H1 (cell line): ENCODE results near the gene ARMC5. TPM values are rescaled to one million over a fixed set of nuclear protein-coding genes. Genes with fewer than 3 reads are reported as not detected.

ENCODE experiments used
- CTCF ChIA-PET: fragments of 300-600 bp; sonication (Branson Sonifier 250); formaldehyde crosslinking; loops from one replicate; lab custom pipeline; 2021; ENCODE audit not compliant: partially characterized antibody; lab: Charles Lee
- POLR2A ChIA-PET: fragments of 300-600 bp; sonication (Branson Sonifier 250); formaldehyde crosslinking; loops from one replicate; lab custom pipeline; 2021; ENCODE audit warnings: inconsistent platforms; ENCODE audit not compliant: partially characterized antibody; lab: Charles Lee
- DNase-seq, 2 experiments: peaks; one replicate each; pipeline versions ENCODE4 v3.0.0 to v3.0.0-alpha.2; 2010 to 2022; ENCODE audit warnings: low spot score in 2 of 2, low read depth in 1 of 2, mixed read lengths in 1 of 2
- FAIRE-seq: peaks from 2 replicates; lab custom pipeline; 2011; peaks lifted over from hg19 to GRCh38; lab: Jason Lieb, UNC
- H2AFZ ChIP-seq: 2 replicates; pipeline ENCODE4 v1.8.1; 2012; ENCODE audit warnings: low read length, inconsistent platforms
- H2AK5ac ChIP-seq: 2 replicates; pipeline ENCODE4 v1.6.1; 2013; ENCODE audit warnings: low read depth, low read length
- H2BK120ac ChIP-seq: replicated peaks from 2 replicates; pipeline ENCODE3; 2013; ENCODE audit warnings: low read depth, low read length, inconsistent platforms
- H2BK12ac ChIP-seq: 2 replicates; pipeline ENCODE4 v1.6.1; 2013; ENCODE audit warnings: low read depth, low read length
- H2BK15ac ChIP-seq: 2 replicates; pipeline ENCODE4 v1.6.1; 2013; ENCODE audit warnings: low read length
- H2BK20ac ChIP-seq: 2 replicates; pipeline ENCODE4 v1.6.1; 2013; ENCODE audit warnings: low read length
- H2BK5ac ChIP-seq: 2 replicates; pipeline ENCODE4 v1.6.1; 2013; ENCODE audit warnings: low read depth, low read length
- H3K14ac ChIP-seq: 2 replicates; pipeline ENCODE4 v1.6.1; 2013; ENCODE audit warnings: inconsistent platforms; ENCODE audit not compliant: insufficient read length
- H3K18ac ChIP-seq: 2 replicates; pipeline ENCODE4 v1.6.1; 2013; ENCODE audit warnings: low read length; ENCODE audit errors: extremely low read depth
- H3K23ac ChIP-seq: 2 replicates; pipeline ENCODE4 v1.6.1; 2013; ENCODE audit warnings: inconsistent platforms; ENCODE audit not compliant: insufficient read length
- H3K23me2 ChIP-seq: 2 replicates; pipeline ENCODE4 v1.6.1; 2013; ENCODE audit warnings: low read depth, low read length
- H3K27ac ChIP-seq: 2 replicates; pipeline ENCODE4 v1.6.1; 2011; ENCODE audit warnings: low read depth, low read length, inconsistent platforms
- H3K27me3 ChIP-seq, 4 experiments: replicated peaks in 1 of 4; 1 replicate in 1 of 4; 2 replicates in 3 of 4; pipeline versions ENCODE4 v1.6.1 to v1.8.1; 2011 to 2013; ENCODE audit warnings: low read length in 3 of 4, mild to moderate bottlenecking in 3 of 4, inconsistent platforms in 2 of 4, mixed read lengths in 2 of 4, moderate library complexity in 1 of 4; ENCODE audit not compliant: control insufficient read depth in 3 of 4, insufficient read depth in 3 of 4; ENCODE audit errors: extremely low read depth in 1 of 4
- H3K36me3 ChIP-seq, 4 experiments: 2 replicates each; pipeline versions ENCODE4 v1.6.1 to v1.8.1; 2011 to 2013; ENCODE audit warnings: mild to moderate bottlenecking in 4 of 4, low read length in 3 of 4, moderate library complexity in 2 of 4, control low read depth in 1 of 4, inconsistent platforms in 1 of 4; ENCODE audit not compliant: insufficient read depth in 4 of 4, control insufficient read depth in 2 of 4
- H3K4ac ChIP-seq: replicated peaks from 2 replicates; pipeline ENCODE3; 2013; ENCODE audit warnings: low read length, low read depth, mixed read lengths, inconsistent platforms; ENCODE audit not compliant: insufficient read length
- H3K4me1 ChIP-seq, 4 experiments: replicated peaks in 1 of 4; 1 replicate in 1 of 4; 2 replicates in 3 of 4; pipeline versions ENCODE4 v1.6.1 to v1.8.1; 2011 to 2013; ENCODE audit warnings: low read length in 3 of 4, inconsistent platforms in 2 of 4, mixed read lengths in 1 of 4; ENCODE audit not compliant: insufficient read depth in 4 of 4, control insufficient read depth in 3 of 4
- H3K4me2 ChIP-seq, 2 experiments: 2 replicates each; pipeline versions ENCODE4 v1.6.1 to v1.8.1; 2011 to 2013; ENCODE audit warnings: low read depth in 2 of 2, low read length in 2 of 2, control low read depth in 1 of 2, inconsistent platforms in 1 of 2, mild to moderate bottlenecking in 1 of 2; ENCODE audit not compliant: insufficient read depth in 1 of 2
- H3K4me3 ChIP-seq, 4 experiments: fragments of 200-600, 300-600 bp in 1 of 4; sonication (generic), shearing (Covaris generic), sonication (Bioruptor Twin) in 1 of 4; 2 replicates each; pipeline versions ENCODE4 v1.5.1 to v1.8.1; 2011 to 2016; ENCODE audit warnings: low read length in 4 of 4, low read depth in 3 of 4, control low read depth in 2 of 4, inconsistent platforms in 2 of 4, mild to moderate bottlenecking in 2 of 4, mixed read lengths in 1 of 4, moderate library complexity in 1 of 4; ENCODE audit not compliant: insufficient read depth in 2 of 4; ENCODE audit errors: extremely low read depth in 1 of 4
- H3K56ac ChIP-seq: replicated peaks from 2 replicates; pipeline ENCODE3; 2013; ENCODE audit warnings: low read depth, mild to moderate bottlenecking, mixed read lengths, low read length, inconsistent platforms; ENCODE audit not compliant: insufficient read length
- H3K79me1 ChIP-seq: 2 replicates; pipeline ENCODE4 v1.6.1; 2013; ENCODE audit warnings: low read depth, low read length, control low read depth
- H3K79me2 ChIP-seq, 2 experiments: 2 replicates each; pipeline versions ENCODE4 v1.6.1 to v1.8.1; 2012 to 2013; ENCODE audit warnings: low read length in 2 of 2, mild to moderate bottlenecking in 2 of 2, inconsistent platforms in 1 of 2; ENCODE audit not compliant: insufficient read depth in 2 of 2, control insufficient read depth in 1 of 2
- H3K9ac ChIP-seq, 4 experiments: replicated peaks in 1 of 4; 1 replicate in 1 of 4; 2 replicates in 3 of 4; pipeline versions ENCODE4 v1.6.1 to v1.8.1; 2011 to 2013; ENCODE audit warnings: low read depth in 3 of 4, low read length in 3 of 4, control low read depth in 2 of 4, mild to moderate bottlenecking in 2 of 4, moderate library complexity in 2 of 4, inconsistent platforms in 1 of 4; ENCODE audit errors: extremely low read depth in 1 of 4
- H3K9me3 ChIP-seq, 2 experiments: 2 replicates each; pipeline versions ENCODE4 v1.6.1 to v1.8.1; 2012 to 2013; ENCODE audit warnings: mild to moderate bottlenecking in 2 of 2, moderate library complexity in 2 of 2, control low read depth in 1 of 2, inconsistent platforms in 1 of 2, low read depth in 1 of 2, low read length in 1 of 2, mixed read lengths in 1 of 2; ENCODE audit not compliant: insufficient read depth in 2 of 2
- H4K20me1 ChIP-seq, 2 experiments: replicated peaks in 1 of 2; 2 replicates each; pipeline versions ENCODE3 to v1.8.1; 2011 to 2013; ENCODE audit warnings: inconsistent platforms in 2 of 2, low read length in 2 of 2, mild to moderate bottlenecking in 1 of 2; ENCODE audit not compliant: insufficient read depth in 2 of 2, control insufficient read depth in 1 of 2
- H4K5ac ChIP-seq: 2 replicates; pipeline ENCODE4 v1.6.1; 2013; ENCODE audit warnings: low read length, low read depth, mixed read lengths, inconsistent platforms; ENCODE audit not compliant: insufficient read length
- H4K8ac ChIP-seq: 2 replicates; pipeline ENCODE4 v1.8.0; 2013; ENCODE audit warnings: mild to moderate bottlenecking, moderate library complexity, low read length, inconsistent platforms; ENCODE audit not compliant: insufficient read depth; ENCODE audit errors: extremely low read depth
- H4K91ac ChIP-seq: replicated peaks from 2 replicates; pipeline ENCODE3; 2013; ENCODE audit warnings: low read length, mixed read lengths, inconsistent platforms; ENCODE audit not compliant: insufficient read length
- CBX8 ChIP-seq: fragments of 300-800, 300-1000 bp; sonication (generic); IDR thresholded peaks from 2 replicates; pipeline ENCODE4 v1.7.1; 2016; ENCODE audit warnings: low read depth, low read length, borderline replicate concordance
- KDM4A ChIP-seq: IDR thresholded peaks from one replicate; pipeline ENCODE4 v1.7.1; 2012; ENCODE audit warnings: low read depth, mild to moderate bottlenecking, moderate library complexity, low read length, inconsistent platforms; ENCODE audit not compliant: severe bottlenecking
- POLR2A ChIP-seq, 2 experiments: IDR thresholded peaks; 1 replicate in 1 of 2; 2 replicates in 1 of 2; pipeline ENCODE4 v1.6.1; 2011; ENCODE audit warnings: low read depth in 2 of 2, low read length in 2 of 2, mild to moderate bottlenecking in 2 of 2; ENCODE audit errors: control extremely low read depth in 1 of 2
- POLR2AphosphoS5 ChIP-seq: IDR thresholded peaks from 2 replicates; pipeline ENCODE4 v1.6.1; 2011; ENCODE audit warnings: low read depth, low read length
- RAD21 ChIP-seq, 2 experiments: IDR thresholded peaks in 1 of 2; conservative IDR thresholded peaks in 1 of 2; 2 replicates each; pipeline ENCODE4 v1.6.1; 2011; ENCODE audit warnings: low read depth in 2 of 2, low read length in 2 of 2, improper control_type of control experiment in 1 of 2, inconsistent platforms in 1 of 2, mild to moderate bottlenecking in 1 of 2, moderate library complexity in 1 of 2
- SAP30 ChIP-seq: fragments of 300-600 bp; sonication (generic); IDR thresholded peaks from 2 replicates; pipeline ENCODE4 v1.7.1; 2012; ENCODE audit warnings: low read length, moderate library complexity, mild to moderate bottlenecking, inconsistent platforms; ENCODE audit not compliant: insufficient read depth, insufficient replicate concordance
- SIN3A ChIP-seq, 2 experiments: IDR thresholded peaks in 1 of 2; conservative IDR thresholded peaks in 1 of 2; 2 replicates each; pipeline ENCODE4 v1.6.1; 2011 to 2012; ENCODE audit warnings: low read length in 2 of 2, improper control_type of control experiment in 1 of 2, low read depth in 1 of 2, mild to moderate bottlenecking in 1 of 2
- TAF7 ChIP-seq: optimal IDR thresholded peaks from 2 replicates; pipeline ENCODE3; 2011; ENCODE audit warnings: low read depth, mild to moderate bottlenecking, inconsistent platforms, low read length, moderate library complexity, borderline replicate concordance
- WGBS, 2 experiments: shearing (Covaris generic) in 1 of 2; methylation state at CpG; one replicate each; pipeline versions ENCODE4 v1.1.6 to v1.1.7; 2013 to 2015; ENCODE audit warnings: low lambda C conversion rate in 2 of 2, mixed read lengths in 2 of 2, inconsistent platforms in 1 of 2, low coverage in 1 of 2, missing lambda C conversion rate in 1 of 2; ENCODE audit not compliant: insufficient replicate concordance in 2 of 2, insufficient coverage in 1 of 2, insufficient read length in 1 of 2; ENCODE audit errors: extremely low coverage in 1 of 2, missing lambda C conversion rate in 1 of 2; 5-methylcytosine and 5-hydroxymethylcytosine counted together
- polyA plus RNA-seq, 7 experiments: library from polyadenylated mRNA; depleted of rRNA in 3 of 7; stranded (reverse) in 5 of 7; unstranded in 2 of 7; fragments of >200 nt in 5 of 7; fragments of 200-250 nt in 2 of 7; gene quantifications; 1 replicate in 5 of 7; 2 replicates in 1 of 7; 4 replicates in 1 of 7; pipeline versions ENCODE4 v1.2.1 to v1.2.3, GENCODE V29; 2011 to 2013; ENCODE audit warnings: missing spikeins in 2 of 7, mixed read lengths in 2 of 7
- total RNA-seq: library from RNA; stranded (reverse); fragmentation: NEBNext Ultra II Directional; extraction: Animal tissue kit (Norgen Biotek cat#: 25700); gene quantifications from 2 replicates; pipeline ENCODE4 v1.2.1, GENCODE V29; 2021
- TF ChIP-seq, protein P1 (sequence below): IDR thresholded peaks from 2 replicates; pipeline ENCODE4 v1.6.1; 2012; ENCODE audit warnings: inconsistent platforms

Gene ARMC5
- total and polyA plus RNA-seq, 2 of the 8 experiments (the other 6 are each of a cell fraction or from before 2014, with no cell fraction given) = 7.8 to 8.7 TPM

DNA sequence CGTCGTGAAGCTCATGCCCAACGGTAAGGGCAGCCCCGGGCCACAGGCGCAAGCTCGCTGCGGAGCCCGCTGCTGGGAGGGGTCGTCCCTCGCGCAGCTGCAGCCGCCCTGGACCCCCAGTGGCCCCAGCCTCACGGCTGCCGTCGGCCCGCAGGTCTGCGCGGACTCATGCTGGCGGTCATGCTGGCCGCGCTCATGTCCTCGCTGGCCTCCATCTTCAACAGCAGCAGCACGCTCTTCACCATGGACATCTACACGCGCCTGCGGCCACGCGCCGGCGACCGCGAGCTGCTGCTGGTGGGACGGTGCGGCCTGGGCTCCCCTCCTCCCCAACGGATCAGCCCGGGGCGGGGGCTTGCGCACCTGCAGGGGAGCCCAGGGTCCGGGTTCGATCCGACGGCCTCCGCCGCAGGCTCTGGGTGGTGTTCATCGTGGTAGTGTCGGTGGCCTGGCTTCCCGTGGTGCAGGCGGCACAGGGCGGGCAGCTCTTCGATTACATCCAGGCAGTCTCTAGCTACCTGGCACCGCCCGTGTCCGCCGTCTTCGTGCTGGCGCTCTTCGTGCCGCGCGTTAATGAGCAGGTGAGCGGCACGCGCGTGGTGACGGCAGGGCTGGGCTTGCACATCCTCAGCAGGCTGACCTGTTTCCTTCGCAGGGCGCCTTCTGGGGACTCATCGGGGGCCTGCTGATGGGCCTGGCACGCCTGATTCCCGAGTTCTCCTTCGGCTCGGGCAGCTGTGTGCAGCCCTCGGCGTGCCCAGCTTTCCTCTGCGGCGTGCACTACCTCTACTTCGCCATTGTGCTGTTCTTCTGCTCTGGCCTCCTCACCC, 29.4 kb downstream of the ARMC5 start:
- H3K36me3 ChIP-seq = peaks cover 0 to 6% (median 0%) of the 10 kb centered on the region in 4 experiments; a peak in 2 of 8 replicates
- H3K79me1 ChIP-seq = no peaks in the 10 kb centered on the region
- H3K23ac ChIP-seq = no peak overlapping the region
- POLR2A ChIA-PET = interaction anchor here (0.6 to 7.9 kb wide), 14 partner anchors 9 to 522 kb away, joined by 3 to 69 read pairs (median 5); partner anchors contain the start of genes ARMC5 and RUSF1
- H4K91ac ChIP-seq = peak overlapping the region; percentile 91
- H3K9ac ChIP-seq = peak overlapping the region in 2 of 4 experiments; percentile 16 to 36; a peak in 1 of 7 replicates
- H2BK120ac ChIP-seq = no peak overlapping the region
- H3K14ac ChIP-seq = no peak overlapping the region
- H2BK20ac ChIP-seq = no peak overlapping the region
- CTCF ChIA-PET = interaction anchor here (1.4 to 3.0 kb wide), 7 partner anchors 8 to 223 kb away, joined by 3 to 12 read pairs (median 7); no protein-coding TSS in a partner anchor
- H3K4me2 ChIP-seq = peak overlapping the region; percentile 86 to 95
- no peak overlapping the region; the same call in 1 of the 2 replicates for H3K18ac ChIP-seq
- H4K8ac ChIP-seq = peak overlapping the region; percentile 80
- peaks cover 14 to 54% (median 41%) of the 10 kb centered on the region in 4 experiments for H3K27me3 ChIP-seq
- no peaks in the 10 kb centered on the region for H3K9me3 ChIP-seq
- WGBS, 2 experiments = 49% methylated on average over 76 of the region's 77 CpGs; no CpG with 5 or more reads in 1 of the 2 experiments
- H3K79me2 ChIP-seq = no peaks in the 10 kb centered on the region
- H3K4me1 ChIP-seq = peaks cover 0 to 8% (median 5%) of the 10 kb centered on the region in 4 experiments; a peak in 5 of 7 replicates
- peak overlapping the region; percentile 76; the same call in 1 of the 2 replicates for H2AFZ ChIP-seq
- FAIRE-seq (no peak), DNase-seq (no peak)
- H2BK12ac ChIP-seq = no peak overlapping the region
- H4K20me1 ChIP-seq = peaks cover 0 to 18% of the 10 kb centered on the region in 2 experiments
- no peak overlapping the region for H4K5ac ChIP-seq
- H3K23me2 ChIP-seq = peaks cover 15% of the 10 kb centered on the region
- H3K56ac ChIP-seq = no peak overlapping the region
- no peak overlapping the region for H3K4ac ChIP-seq
- H2AK5ac ChIP-seq = no peak overlapping the region
- H3K4me3 ChIP-seq = peak overlapping the region; percentile 44 to 64 (median 54)
- no peak overlapping the region for H3K27ac ChIP-seq
- H2BK5ac ChIP-seq = 0 out of 2 replicates have a peak overlapping the region, but pooled peaks have one; percentile 66
- H2BK15ac ChIP-seq = no peak overlapping the region
- TF ChIP-seq POLR2AphosphoS5 = 0 out of 2 replicates have a peak, but pooled peaks have one; percentile 4
- TF ChIP-seq KDM4A = no peak
- peak; percentile 24 to 28; a peak in 3 of 4 replicates for TF ChIP-seq RAD21 (IDR thresholded peaks at IDR 0.05 in 1 of 2, conservative IDR thresholded peaks at IDR 0.05 in 1 of 2; ENCODE audit: low read depth in 2 of 2, low read length in 2 of 2)
- TF ChIP-seq TAF7 = peak; percentile 24
- TF ChIP-seq SAP30 = no peak
- TF ChIP-seq POLR2A (IDR thresholded peaks at IDR 0.05; ENCODE audit: control extremely low read depth in 1 of 2, low read depth in 2 of 2, low read length in 2 of 2) = peak in 1 of 2 experiments; percentile 13; a peak in 1 of 3 replicates
- no peak for TF ChIP-seq CBX8
- TF ChIP-seq, protein P1, sequence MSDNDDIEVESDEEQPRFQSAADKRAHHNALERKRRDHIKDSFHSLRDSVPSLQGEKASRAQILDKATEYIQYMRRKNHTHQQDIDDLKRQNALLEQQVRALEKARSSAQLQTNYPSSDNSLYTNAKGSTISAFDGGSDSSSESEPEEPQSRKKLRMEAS = peak; percentile 68
- no peak for TF ChIP-seq SIN3A (conservative IDR thresholded peaks at IDR 0.05 in 1 of 2, IDR thresholded peaks at IDR 0.05 in 1 of 2; ENCODE audit: low read depth in 1 of 2, low read length in 2 of 2)
